DND-41 (cell line): Measurements from ENCODE around the gene PWWP2B.

ENCODE experiments used
- EZH2 ChIP-seq: IDR thresholded peaks from 3 replicates; pipeline ENCODE4 v1.6.1; 2012; ENCODE audit warnings: borderline replicate concordance, low read depth, mild to moderate bottlenecking, moderate library complexity, low read length, inconsistent platforms; ENCODE audit not compliant: severe bottlenecking
- TF ChIP-seq, protein P1 (sequence below): IDR thresholded peaks from 2 replicates; pipeline ENCODE4 v1.5.1; 2012; ENCODE audit warnings: borderline replicate concordance, low read length, moderate library complexity, mild to moderate bottlenecking; ENCODE audit not compliant: poor library complexity, severe bottlenecking; ENCODE audit errors: extremely low read depth

DNA sequence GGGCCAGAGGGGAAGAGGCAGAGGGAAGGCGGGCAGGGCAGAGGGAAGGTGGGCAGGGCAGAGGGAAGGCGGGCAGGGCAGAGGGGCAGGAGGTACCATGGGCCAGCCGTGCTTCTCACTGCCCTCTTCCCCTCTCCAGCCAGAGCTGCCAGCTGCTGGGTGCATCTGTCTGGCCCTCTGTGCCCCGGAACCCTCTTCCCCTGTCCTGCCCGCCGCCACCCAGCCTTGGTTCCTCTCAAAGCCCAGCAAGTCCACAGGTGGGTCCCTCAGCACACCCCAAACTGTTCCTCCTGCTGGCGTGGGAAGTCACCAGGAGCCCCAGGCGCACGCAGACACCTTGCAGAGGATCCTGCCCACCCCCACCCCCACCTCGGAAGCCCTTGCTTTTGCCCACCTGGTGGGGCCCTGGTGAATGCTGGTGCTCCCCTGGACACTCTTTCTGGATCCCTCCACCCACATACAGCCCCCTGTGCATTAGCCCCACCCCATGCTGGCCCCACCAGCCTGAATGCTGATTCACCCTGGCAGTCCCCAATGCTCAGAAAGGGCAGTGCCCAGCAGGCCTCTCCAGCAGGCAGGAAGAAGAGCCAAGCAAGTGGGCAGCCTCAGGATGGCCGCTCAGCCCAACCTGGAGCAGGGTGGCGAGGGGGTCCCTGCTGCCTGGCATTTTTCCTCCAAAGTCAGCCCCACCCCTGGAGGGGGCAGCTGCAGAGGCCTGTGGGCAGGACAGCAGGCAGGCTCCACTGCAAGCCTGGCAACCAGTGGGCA lies 1.9 kb upstream of the PWWP2B start:
- TF ChIP-seq, protein P1, sequence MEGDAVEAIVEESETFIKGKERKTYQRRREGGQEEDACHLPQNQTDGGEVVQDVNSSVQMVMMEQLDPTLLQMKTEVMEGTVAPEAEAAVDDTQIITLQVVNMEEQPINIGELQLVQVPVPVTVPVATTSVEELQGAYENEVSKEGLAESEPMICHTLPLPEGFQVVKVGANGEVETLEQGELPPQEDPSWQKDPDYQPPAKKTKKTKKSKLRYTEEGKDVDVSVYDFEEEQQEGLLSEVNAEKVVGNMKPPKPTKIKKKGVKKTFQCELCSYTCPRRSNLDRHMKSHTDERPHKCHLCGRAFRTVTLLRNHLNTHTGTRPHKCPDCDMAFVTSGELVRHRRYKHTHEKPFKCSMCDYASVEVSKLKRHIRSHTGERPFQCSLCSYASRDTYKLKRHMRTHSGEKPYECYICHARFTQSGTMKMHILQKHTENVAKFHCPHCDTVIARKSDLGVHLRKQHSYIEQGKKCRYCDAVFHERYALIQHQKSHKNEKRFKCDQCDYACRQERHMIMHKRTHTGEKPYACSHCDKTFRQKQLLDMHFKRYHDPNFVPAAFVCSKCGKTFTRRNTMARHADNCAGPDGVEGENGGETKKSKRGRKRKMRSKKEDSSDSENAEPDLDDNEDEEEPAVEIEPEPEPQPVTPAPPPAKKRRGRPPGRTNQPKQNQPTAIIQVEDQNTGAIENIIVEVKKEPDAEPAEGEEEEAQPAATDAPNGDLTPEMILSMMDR, result no peak
- no peak for TF ChIP-seq EZH2
